Fibroblast of lung (primary cell): ENCODE measurements around the gene GRK4.

Experiments used
- CTCF ChIP-seq, 2 donors: IDR thresholded peaks in 1 of 2; conservative IDR thresholded peaks in 1 of 2; 1 replicate in 1 of 2; 2 replicates in 1 of 2; pipeline ENCODE4 v1.5.1; 2011 to 2012; ENCODE audit warnings: low read length in 2 of 2, control low read depth in 1 of 2, inconsistent platforms in 1 of 2, low read depth in 1 of 2, mild to moderate bottlenecking in 1 of 2
- EZH2 ChIP-seq: IDR thresholded peaks from 2 replicates; pipeline ENCODE4 v1.5.1; 2012; ENCODE audit warnings: low read length, control low read depth, mild to moderate bottlenecking; ENCODE audit errors: missing control alignments

GRCh38 chr4:2934077-2934812 lies 29.1 kb upstream of the GRK4 start:
- TF ChIP-seq CTCF (conservative IDR thresholded peaks at IDR 0.05 in 1 of 2, IDR thresholded peaks at IDR 0.05 in 1 of 2; ENCODE audit: low read depth in 1 of 2, low read length in 2 of 2) (no peak), EZH2 (no peak)
